GM19455 (cell line): ENCODE data around the gene COL4A2.
"Not testable (repeated sequence)": the region's sequence is repeated elsewhere in the genome, so short reads cannot be mapped to it uniquely, and the experiment has no call there.

Source experiments
- ATAC-seq: cut with Tn5 transposase; IDR thresholded peaks from one replicate; pipeline ENCODE4 v1.9.1; 2021; ENCODE audit not compliant: unreplicated experiment

The COL4A2 gene

DNA sequence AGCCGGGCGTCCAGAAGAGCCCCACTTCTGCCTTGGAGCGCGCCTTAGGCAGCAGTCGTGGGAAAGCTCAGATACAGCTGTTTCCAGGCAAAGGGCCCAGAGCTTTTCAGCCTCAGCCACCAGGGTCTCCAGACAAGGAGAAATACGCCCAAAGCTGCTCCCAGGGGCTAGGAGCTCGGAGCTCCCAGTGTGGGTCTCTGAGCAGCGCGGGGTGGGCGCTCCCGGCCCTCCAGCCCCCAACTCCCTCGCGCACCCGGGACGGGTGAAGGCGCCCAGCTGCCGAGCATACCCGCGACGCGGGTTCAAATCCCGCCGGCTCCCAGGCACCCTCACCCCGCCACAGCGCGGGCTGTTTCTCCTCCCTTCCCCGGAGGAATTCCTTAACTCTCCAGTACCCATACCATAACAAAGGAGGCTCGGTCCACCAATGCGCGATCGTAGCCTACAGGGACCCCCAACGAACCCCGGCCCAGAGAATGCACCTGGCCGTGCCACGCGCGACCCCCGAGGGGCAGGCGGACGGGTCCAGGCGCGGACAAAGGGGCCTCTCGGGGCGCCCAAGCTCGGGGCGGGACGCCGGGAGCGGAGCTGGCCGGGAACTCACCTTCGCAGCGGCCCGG is 634 bp upstream of the COL4A2 start:
- ATAC-seq: no peak

GRCh38 chr13:110307767-110308655 is 927 bp downstream of the COL4A2 start:
- ATAC-seq: no peak

- no peak for ATAC-seq
Measured at GRCh38 chr13:110308656-110309359, 1.7 kb downstream of the COL4A2 start.

DNA sequence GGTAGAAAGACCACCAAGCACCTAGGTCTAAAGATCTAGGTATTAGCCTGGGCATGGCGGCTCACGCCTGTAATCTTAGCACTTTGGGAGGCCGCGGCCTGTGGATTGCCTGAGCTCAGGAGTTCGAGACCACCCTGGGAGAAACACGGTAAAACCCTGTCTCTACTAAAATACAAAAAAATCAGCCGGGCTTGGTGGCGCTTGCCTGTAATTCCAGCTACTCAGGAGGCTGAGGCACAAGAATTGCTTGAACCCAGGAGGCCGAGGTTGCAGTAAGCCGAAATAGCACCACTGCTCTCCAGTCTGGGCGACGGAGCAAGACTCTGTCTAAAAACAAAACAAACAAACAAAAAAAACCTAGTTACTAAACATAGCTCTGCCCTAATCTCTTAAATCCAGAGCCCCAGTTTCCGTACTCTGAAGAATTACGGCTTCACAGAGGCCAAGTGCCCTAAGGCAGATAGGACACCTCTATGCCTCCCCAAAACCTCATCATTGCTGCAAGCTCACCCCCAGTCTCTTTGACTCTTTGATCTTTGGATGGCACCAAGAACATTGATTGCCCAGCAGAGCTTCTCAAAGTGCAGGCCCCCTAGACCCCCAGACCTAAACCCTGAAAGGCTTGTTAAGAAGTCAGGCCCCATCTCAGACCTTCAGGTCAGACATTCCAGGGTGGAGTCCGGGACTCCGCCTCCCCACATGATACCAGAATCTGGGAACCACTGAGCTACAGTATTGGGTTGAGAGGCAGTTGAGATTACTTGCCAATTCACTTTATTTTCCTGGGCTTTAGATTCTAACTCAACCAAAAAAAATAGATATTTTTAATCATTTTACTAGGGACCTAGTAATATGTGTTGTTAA is 2.8 kb downstream of the COL4A2 start:
- ATAC-seq: no peak

- no peak for ATAC-seq
Measured at GRCh38 chr13:110310541-110311442, 3.7 kb downstream of the COL4A2 start.

- no peak for ATAC-seq
Measured at GRCh38 chr13:110311443-110312338, 4.6 kb downstream of the COL4A2 start.

DNA sequence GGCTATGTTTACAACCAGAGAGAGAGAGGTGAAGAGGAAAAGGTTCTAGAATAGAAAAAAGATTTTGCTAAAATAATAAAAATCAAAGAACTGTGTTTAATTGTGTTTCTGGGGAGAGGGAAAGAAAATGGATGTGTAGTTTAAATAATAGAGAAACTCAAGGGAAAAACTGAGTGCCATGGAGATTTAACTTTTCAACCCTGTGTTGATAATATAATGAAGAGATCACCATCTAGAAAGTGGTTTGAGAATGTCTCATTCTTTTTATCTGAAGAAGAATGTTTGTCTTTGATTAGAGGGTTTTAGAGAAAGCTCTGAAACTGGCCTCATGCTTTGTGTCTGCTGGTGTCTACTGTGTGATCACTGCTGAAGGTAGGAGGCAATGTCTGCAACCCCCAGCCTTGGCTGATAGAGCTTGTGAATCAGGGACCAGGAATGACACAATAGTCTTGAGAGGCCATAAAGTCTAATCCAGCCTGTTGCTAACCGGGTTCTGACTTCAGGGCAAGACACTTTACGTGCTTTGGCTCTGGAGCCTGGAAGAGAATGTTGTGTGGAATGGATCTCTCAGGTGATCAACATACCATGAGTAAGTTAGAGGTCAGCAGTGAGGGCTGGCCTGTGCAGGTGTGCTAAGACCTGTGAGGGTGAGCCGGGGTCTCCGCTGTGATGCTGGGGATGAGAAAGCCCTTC is 5.4 kb downstream of the COL4A2 start:
- no peak for ATAC-seq

DNA sequence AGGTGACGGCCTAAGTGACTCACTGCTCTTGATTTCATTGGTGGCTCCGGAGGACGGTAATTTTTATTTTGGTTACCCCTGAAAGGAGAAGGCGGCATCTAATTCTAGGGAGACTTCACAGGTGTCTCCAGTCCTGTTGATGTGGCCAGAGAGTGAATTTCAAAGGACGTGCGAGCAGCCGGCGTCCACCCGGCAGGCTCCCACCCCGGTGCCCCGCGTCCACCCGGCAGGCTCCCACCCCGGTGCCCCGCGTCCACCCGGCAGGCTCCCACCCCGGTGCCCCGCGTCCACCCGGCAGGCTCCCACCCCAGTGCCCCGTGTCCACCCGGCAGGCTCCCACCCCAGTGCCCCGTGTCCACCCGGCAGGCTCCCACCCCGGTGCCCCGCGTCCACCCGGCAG is 6.2 kb downstream of the COL4A2 start:
- ATAC-seq: not testable (repeated sequence)

GRCh38 chr13:110313733-110314132 is 6.6 kb downstream of the COL4A2 start:
- not testable (repeated sequence) for ATAC-seq

DNA sequence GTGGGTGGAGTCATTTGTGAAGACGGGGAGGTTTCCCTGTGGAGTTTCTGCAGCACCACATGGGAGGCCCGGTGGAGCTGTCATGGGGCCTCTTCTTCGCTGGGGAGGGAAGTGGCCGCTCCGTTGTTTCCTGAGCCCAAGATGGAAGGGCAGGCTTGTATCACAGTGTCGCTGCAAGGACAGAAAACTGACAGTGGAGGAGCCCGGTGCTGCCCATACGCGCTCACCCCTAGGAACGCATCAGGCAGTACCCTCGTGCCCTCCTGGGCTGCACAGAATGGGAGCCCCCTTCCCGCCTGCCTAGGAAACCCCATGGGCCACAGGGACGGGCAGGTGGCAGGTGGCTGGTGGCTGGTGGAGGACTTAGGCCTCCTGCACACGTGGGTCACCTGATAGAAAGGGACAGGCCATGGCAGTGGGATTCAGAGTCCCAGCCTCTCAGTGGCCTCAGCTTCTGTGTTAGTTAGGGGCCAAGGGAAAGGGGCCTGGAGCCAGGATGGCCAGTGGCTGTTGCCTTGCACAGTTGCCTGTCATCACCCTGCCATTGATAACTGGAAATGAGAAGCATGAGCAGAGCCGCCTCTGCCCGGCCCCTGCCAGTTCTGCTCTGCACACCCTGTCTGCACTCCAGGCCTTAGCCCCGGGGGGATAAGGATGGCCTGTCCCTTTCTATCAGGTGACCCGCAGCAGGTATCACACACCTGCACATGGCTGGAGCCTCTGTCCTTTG is 7.6 kb downstream of the COL4A2 start:
- no peak for ATAC-seq

- no peak for ATAC-seq
Measured at GRCh38 chr13:110316196-110316595, 9.1 kb downstream of the COL4A2 start.

DNA sequence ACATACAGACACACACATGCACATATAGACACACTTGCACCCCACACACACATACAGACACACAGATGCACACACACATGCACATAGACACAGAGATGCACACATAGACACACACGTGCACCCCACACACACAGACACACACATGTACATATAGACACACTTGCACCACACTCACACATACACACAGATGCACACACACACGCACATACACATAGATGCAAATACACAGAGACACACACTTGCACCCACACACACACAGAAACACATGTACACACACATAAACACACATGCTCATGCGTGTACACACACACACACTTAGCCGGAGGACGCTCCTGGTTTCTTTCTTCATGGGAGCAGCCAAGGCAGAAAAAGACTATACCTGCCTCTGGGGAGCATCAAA is 10.0 kb downstream of the COL4A2 start:
- ATAC-seq: no peak

DNA sequence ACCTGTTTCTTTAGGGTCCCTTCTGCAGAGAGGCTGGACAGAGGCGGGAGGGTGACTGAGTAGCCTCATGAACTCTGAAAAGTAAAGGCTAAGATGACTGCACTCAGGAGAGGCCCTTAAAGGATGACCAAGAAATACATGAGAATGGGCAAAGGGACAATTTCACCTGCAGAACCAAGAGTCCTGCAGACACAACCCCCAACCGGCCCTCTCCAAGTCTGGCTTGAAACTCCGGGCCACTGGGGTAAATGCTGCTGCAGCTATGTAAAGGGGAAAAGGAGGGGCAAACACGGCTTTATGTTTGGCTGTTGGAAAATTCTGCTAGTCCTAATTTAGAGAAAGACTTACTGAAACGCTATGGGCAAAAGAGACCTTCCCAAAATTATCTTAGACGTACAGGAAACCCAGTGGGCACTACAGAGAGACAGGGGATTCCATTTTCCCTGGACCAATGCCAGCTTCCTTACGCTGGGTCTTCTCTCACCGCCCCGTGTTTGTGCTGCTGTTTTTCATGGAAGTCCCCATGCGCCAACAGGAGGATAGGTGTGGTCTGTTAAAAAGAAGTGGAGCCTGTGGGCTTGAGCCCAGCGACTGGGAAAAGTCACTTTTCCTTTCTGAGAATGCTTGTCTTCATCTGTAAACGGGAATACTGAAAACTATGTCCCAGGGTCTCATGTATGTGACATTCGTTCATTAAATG is 10.6 kb downstream of the COL4A2 start:
- ATAC-seq: no peak

GRCh38 chr13:110318920-110319319 is 11.8 kb downstream of the COL4A2 start:
- ATAC-seq: no peak

- ATAC-seq: no peak
Measured at GRCh38 chr13:110319397-110319773, 12.3 kb downstream of the COL4A2 start.

- no peak for ATAC-seq
Measured at GRCh38 chr13:110319774-110320509, 12.9 kb downstream of the COL4A2 start.
